Activated naive CD4-positive, alpha-beta T cell treated with anti-CD3 and anti-CD28 coated beads, Interleukin-2, amount 10 ng/mL, durations not matched to agents 7 days and 5 days (primary cell): Measurements from ENCODE around the gene LAPTM5.

ENCODE experiments used
- CTCF ChIA-PET: fragments of 350-600 bp; sonication (Branson Sonifier 250); formaldehyde crosslinking; loops from one replicate; lab custom pipeline; 2021; ENCODE audit warnings: antibody characterized with exemption; lab: Charles Lee
- DNase-seq: peaks from one replicate; pipeline ENCODE4 v3.0.0-alpha.2; 2020
- H3K27ac Mint-ChIP-seq: one replicate; pipeline ENCODE4 v1.8.0; 2021; ENCODE audit warnings: mild to moderate bottlenecking, moderate library complexity, mixed read lengths
- H3K27me3 Mint-ChIP-seq: one replicate; pipeline ENCODE4 v1.8.0; 2021; ENCODE audit warnings: mild to moderate bottlenecking, mixed read lengths
- H3K36me3 Mint-ChIP-seq: one replicate; pipeline ENCODE4 v1.8.0; 2021; ENCODE audit warnings: mixed read lengths
- H3K4me1 Mint-ChIP-seq: one replicate; pipeline ENCODE4 v1.8.0; 2021; ENCODE audit warnings: mixed read lengths
- H3K4me3 Mint-ChIP-seq: one replicate; pipeline ENCODE4 v1.8.0; 2021; ENCODE audit warnings: mild to moderate bottlenecking, moderate library complexity, mixed read lengths
- H3K9me3 Mint-ChIP-seq: one replicate; pipeline ENCODE4 v1.8.0; 2021; ENCODE audit warnings: mixed read lengths

The LAPTM5 gene

GRCh38 chr1:30762152-30762929, 4.8 kb upstream of the LAPTM5 start:
- CTCF ChIA-PET = interaction anchor here (0.6 to 7.7 kb wide), 6 partner anchors 12 to 134 kb away, joined by 3 to 50 read pairs (median 8); no protein-coding TSS in a partner anchor
- peaks cover 69% of the 10 kb centered on the region for H3K4me1 Mint-ChIP-seq
- H3K36me3 Mint-ChIP-seq = peaks cover 2% of the 10 kb centered on the region
- no peak for DNase-seq
- peak overlapping the region; percentile 21 for H3K27ac Mint-ChIP-seq
- no peak overlapping the region for H3K4me3 Mint-ChIP-seq
- no peaks in the 10 kb centered on the region for H3K9me3 Mint-ChIP-seq
- no peaks in the 10 kb centered on the region for H3K27me3 Mint-ChIP-seq

- DNase-seq = no peak
- Mint-ChIP-seq H3K4me1 (peaks cover 70% of the 10 kb centered on the region), H3K9me3 (no peaks in the 10 kb centered on the region), H3K4me3 (no peak overlapping the region), H3K27ac (peak overlapping the region; percentile 78), H3K36me3 (peaks cover 10% of the 10 kb centered on the region), H3K27me3 (no peaks in the 10 kb centered on the region)
- CTCF ChIA-PET = interaction anchor here (0.6 to 7.7 kb wide), 9 partner anchors 10 to 135 kb away, joined by 3 to 50 read pairs (median 5); no protein-coding TSS in a partner anchor
These were observed 4.0 kb upstream of the LAPTM5 start for GRCh38 chr1:30761381-30762151.

GRCh38 chr1:30760596-30761324, 3.2 kb upstream of the LAPTM5 start:
- H3K36me3 Mint-ChIP-seq = peaks cover 16% of the 10 kb centered on the region
- H3K27ac Mint-ChIP-seq = peak overlapping the region; percentile 78
- H3K27me3 Mint-ChIP-seq = no peaks in the 10 kb centered on the region
- H3K4me1 Mint-ChIP-seq = peaks cover 62% of the 10 kb centered on the region
- CTCF ChIA-PET = interaction anchor here (0.7 to 7.7 kb wide), 8 partner anchors 9 to 41 kb away, joined by 3 to 50 read pairs (median 6); no protein-coding TSS in a partner anchor
- no peaks in the 10 kb centered on the region for H3K9me3 Mint-ChIP-seq
- peak overlapping the region; percentile 42 for H3K4me3 Mint-ChIP-seq
- no peak for DNase-seq

GRCh38 chr1:30759718-30760281, 2.2 kb upstream of the LAPTM5 start:
- peak overlapping the region; percentile 78 for H3K27ac Mint-ChIP-seq
- peak overlapping the region; percentile 42 for H3K4me3 Mint-ChIP-seq
- peak; percentile 82 for DNase-seq
- peaks cover 26% of the 10 kb centered on the region for H3K36me3 Mint-ChIP-seq
- CTCF ChIA-PET = interaction anchor here (1.9 to 7.7 kb wide), 5 partner anchors 14 to 41 kb away, joined by 7 to 50 read pairs (median 21); no protein-coding TSS in a partner anchor
- H3K27me3 Mint-ChIP-seq = no peaks in the 10 kb centered on the region
- peaks cover 68% of the 10 kb centered on the region for H3K4me1 Mint-ChIP-seq
- no peaks in the 10 kb centered on the region for H3K9me3 Mint-ChIP-seq

- CTCF ChIA-PET = interaction anchor here (0.9 to 7.7 kb wide), 5 partner anchors 12 to 40 kb away, joined by 3 to 50 read pairs (median 6); no protein-coding TSS in a partner anchor
These were observed 1.3 kb upstream of the LAPTM5 start for GRCh38 chr1:30758785-30759380.

GRCh38 chr1:30758121-30758688, 631 bp upstream of the LAPTM5 start:
- H3K27ac Mint-ChIP-seq = peak overlapping the region; percentile 96

More at GRCh38 chr1:30758785-30759380, 1.3 kb upstream of the LAPTM5 start:
- H3K27ac Mint-ChIP-seq = peak overlapping the region; percentile 96
- H3K36me3 Mint-ChIP-seq = peaks cover 34% of the 10 kb centered on the region
- peak; percentile 45 for DNase-seq
- no peaks in the 10 kb centered on the region for H3K27me3 Mint-ChIP-seq
- peak overlapping the region; percentile 98 for H3K4me3 Mint-ChIP-seq
- peaks cover 77% of the 10 kb centered on the region for H3K4me1 Mint-ChIP-seq
- H3K9me3 Mint-ChIP-seq = no peaks in the 10 kb centered on the region

GRCh38 chr1:30756545-30757351, 826 bp downstream of the LAPTM5 start:
- CTCF ChIA-PET = interaction anchor here (1.4 to 7.7 kb wide), 5 partner anchors 12 to 155 kb away, joined by 3 to 50 read pairs (median 23); no protein-coding TSS in a partner anchor
- peak; percentile 82 for DNase-seq
- H3K4me3 Mint-ChIP-seq = peak overlapping the region; percentile 98
- no peaks in the 10 kb centered on the region for H3K9me3 Mint-ChIP-seq
- peaks cover 50% of the 10 kb centered on the region for H3K36me3 Mint-ChIP-seq
- peaks cover 84% of the 10 kb centered on the region for H3K4me1 Mint-ChIP-seq
- peak overlapping the region; percentile 96 for H3K27ac Mint-ChIP-seq
- no peaks in the 10 kb centered on the region for H3K27me3 Mint-ChIP-seq

More at GRCh38 chr1:30758121-30758688, 631 bp upstream of the LAPTM5 start:
- Mint-ChIP-seq H3K4me3 (peak overlapping the region; percentile 98), H3K4me1 (peaks cover 81% of the 10 kb centered on the region), H3K9me3 (no peaks in the 10 kb centered on the region), H3K27me3 (no peaks in the 10 kb centered on the region), H3K36me3 (peaks cover 41% of the 10 kb centered on the region)
- DNase-seq = no peak
- CTCF ChIA-PET = interaction anchor here (0.6 to 7.7 kb wide), 8 partner anchors 12 to 39 kb away, joined by 3 to 50 read pairs (median 4); no protein-coding TSS in a partner anchor

GRCh38 chr1:30756206-30756544, 1.4 kb downstream of the LAPTM5 start:
- H3K4me3 Mint-ChIP-seq = peak overlapping the region; percentile 98
- CTCF ChIA-PET = interaction anchor here (1.4 to 7.7 kb wide), 4 partner anchors 11 to 155 kb away, joined by 4 to 50 read pairs (median 28); no protein-coding TSS in a partner anchor
- peaks cover 84% of the 10 kb centered on the region for H3K4me1 Mint-ChIP-seq
- H3K36me3 Mint-ChIP-seq = peaks cover 53% of the 10 kb centered on the region
- H3K9me3 Mint-ChIP-seq = no peaks in the 10 kb centered on the region
- H3K27ac Mint-ChIP-seq = peak overlapping the region; percentile 96
- DNase-seq = no peak
- no peaks in the 10 kb centered on the region for H3K27me3 Mint-ChIP-seq

GRCh38 chr1:30755746-30756145, 1.8 kb downstream of the LAPTM5 start:
- peak overlapping the region; percentile 98 for H3K4me3 Mint-ChIP-seq
- no peaks in the 10 kb centered on the region for H3K27me3 Mint-ChIP-seq
- no peaks in the 10 kb centered on the region for H3K9me3 Mint-ChIP-seq
- DNase-seq = no peak
- H3K4me1 Mint-ChIP-seq = peaks cover 84% of the 10 kb centered on the region
- peak overlapping the region; percentile 96 for H3K27ac Mint-ChIP-seq
- peaks cover 56% of the 10 kb centered on the region for H3K36me3 Mint-ChIP-seq
- CTCF ChIA-PET = interaction anchor here (1.4 to 7.7 kb wide), 4 partner anchors 11 to 156 kb away, joined by 4 to 50 read pairs (median 28); no protein-coding TSS in a partner anchor

GRCh38 chr1:30755334-30755733, 2.2 kb downstream of the LAPTM5 start:
- CTCF ChIA-PET = interaction anchor here (1.4 to 7.7 kb wide), 4 partner anchors 11 to 156 kb away, joined by 4 to 50 read pairs (median 28); no protein-coding TSS in a partner anchor
- no peak for DNase-seq
- peaks cover 84% of the 10 kb centered on the region for H3K4me1 Mint-ChIP-seq
- peak overlapping the region; percentile 96 for H3K27ac Mint-ChIP-seq
- H3K36me3 Mint-ChIP-seq = peaks cover 56% of the 10 kb centered on the region
- H3K9me3 Mint-ChIP-seq = no peaks in the 10 kb centered on the region
- no peaks in the 10 kb centered on the region for H3K27me3 Mint-ChIP-seq
- H3K4me3 Mint-ChIP-seq = peak overlapping the region; percentile 98

GRCh38 chr1:30754684-30755171, 2.8 kb downstream of the LAPTM5 start:
- no peak for DNase-seq
- H3K27me3 Mint-ChIP-seq = no peaks in the 10 kb centered on the region
- H3K4me1 Mint-ChIP-seq = peaks cover 84% of the 10 kb centered on the region
- peaks cover 56% of the 10 kb centered on the region for H3K36me3 Mint-ChIP-seq
- CTCF ChIA-PET = interaction anchor here (3.8 to 6.2 kb wide), 2 partner anchors 10 to 36 kb away, joined by 23 to 32 read pairs; no protein-coding TSS in a partner anchor
- peak overlapping the region; percentile 98 for H3K4me3 Mint-ChIP-seq
- H3K9me3 Mint-ChIP-seq = no peaks in the 10 kb centered on the region
- peak overlapping the region; percentile 96 for H3K27ac Mint-ChIP-seq
